Stimulated activated CD4-positive, alpha-beta T cell treated with anti-CD3 and anti-CD28 coated beads, Interleukin-4, amount 100 ng/mL, for 1 hour (primary cell): ENCODE data around the gene CYP2D6.
A peak's percentile ranks its signal among the peaks of the same experiment; 100 is the strongest.
"Not testable (repeated sequence)": the region's sequence is repeated elsewhere in the genome, so short reads cannot be mapped to it uniquely, and the experiment has no call there.

Source experiments
- DNase-seq: peaks from one replicate; pipeline ENCODE4 v3.0.0-alpha.2; 2020

Gene CYP2D6

GRCh38 chr22:42130639-42131431 is at the start of gene CYP2D6:
TSS of gene CYP2D6 (minus strand) at chr22:42130810. CDS start at chr22:42130791, 19 bp downstream.
- not testable (repeated sequence) for DNase-seq

DNA sequence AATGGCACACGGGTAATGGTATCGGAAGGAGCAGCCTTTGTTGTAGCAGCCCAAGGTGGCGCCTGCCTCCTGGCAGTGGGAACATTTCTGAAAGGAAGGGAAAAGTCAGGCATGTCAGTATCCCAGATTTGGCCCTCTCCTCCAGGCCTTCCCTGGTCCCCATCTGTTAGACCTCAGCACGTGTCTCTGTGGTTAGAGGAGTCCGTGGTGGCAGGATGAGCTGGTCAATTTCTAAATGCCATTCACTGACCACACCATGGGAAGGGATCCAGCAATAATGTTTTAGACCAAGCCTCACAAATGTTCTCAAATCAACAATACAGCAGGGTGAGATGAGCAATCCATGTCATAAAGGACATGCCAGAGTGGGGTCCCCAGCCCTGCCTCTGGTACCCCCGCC is 49.0 kb upstream of the CYP2D6 start:
- no peak for DNase-seq

GRCh38 chr22:42178910-42179519 is 48.4 kb upstream of the CYP2D6 start:
- DNase-seq, result no peak

DNA sequence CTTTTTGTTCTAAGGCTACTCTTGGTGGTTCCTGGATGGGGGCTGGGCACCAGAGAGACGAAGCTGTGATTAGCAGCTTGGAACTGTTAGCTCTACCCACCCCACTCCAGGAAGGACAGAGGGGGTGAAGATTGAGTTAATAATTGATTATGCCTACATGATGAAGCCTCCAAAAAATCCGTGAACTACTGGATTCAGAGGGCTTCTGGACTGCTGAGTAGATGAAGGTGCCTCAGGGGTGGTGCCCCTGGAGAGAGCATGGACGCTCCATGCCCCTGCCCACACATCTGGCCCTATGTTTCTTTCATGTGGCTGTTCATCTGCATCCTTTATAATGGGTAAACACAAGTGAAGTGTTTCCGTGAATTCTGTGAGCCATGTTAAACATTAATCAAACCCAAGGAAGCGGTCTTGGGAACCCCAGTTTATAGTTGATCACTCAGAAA is 47.3 kb upstream of the CYP2D6 start:
- no peak for DNase-seq

DNA sequence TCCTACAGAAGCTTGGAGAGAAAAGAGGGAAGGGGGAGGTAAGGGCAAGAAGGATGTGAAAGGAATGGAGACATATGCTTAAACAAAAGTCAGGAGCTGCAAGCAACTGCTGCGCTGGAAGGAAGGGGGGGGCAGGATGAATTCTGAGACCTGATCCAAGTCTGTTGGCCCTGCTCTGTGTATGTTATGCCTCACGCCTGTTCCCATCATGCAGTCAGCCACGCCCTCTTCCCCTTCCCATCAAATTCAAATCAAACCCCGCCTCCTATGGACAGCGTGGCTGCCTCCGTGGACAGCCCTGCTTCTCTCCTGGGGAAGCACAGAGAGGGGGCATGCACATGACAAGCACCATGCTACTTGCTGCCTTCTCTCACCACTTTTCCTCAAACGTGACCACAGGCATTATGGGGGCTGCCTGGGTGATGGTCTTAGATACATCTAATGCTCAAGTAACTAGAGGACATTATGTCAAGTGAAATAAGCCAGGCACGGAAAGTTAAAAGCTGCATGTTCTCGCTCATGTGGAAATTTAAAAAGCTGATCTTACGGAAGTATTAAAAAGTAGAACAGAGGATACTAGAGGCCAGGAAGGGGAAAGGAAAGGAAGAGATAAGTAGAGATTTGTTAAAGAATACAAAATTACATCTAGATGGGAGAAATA is 45.8 kb upstream of the CYP2D6 start:
- DNase-seq, result no peak

DNA sequence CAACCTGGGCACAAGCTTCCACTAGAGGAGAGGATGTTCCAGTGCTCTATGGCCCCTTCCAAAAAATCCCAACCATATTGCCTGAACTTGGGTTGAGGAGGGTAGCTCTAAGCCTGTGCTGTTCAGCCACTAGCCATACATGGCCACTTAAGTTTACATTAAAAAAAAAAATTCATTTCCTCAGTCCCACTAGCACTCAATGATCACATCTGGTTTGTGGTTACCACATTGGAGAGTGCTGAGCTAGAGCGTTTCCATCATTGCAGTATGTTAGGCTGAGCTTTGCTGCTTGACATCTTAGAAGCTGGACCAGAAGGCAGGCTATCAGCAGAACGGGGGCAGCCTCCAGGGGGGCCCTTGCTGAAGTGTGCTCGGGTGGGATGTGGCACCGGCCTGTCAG is 43.5 kb upstream of the CYP2D6 start:
- no peak for DNase-seq

GRCh38 chr22:42173183-42173926 is 42.7 kb upstream of the CYP2D6 start:
- DNase-seq, result no peak

GRCh38 chr22:42172773-42173172 is 42.2 kb upstream of the CYP2D6 start:
- no peak for DNase-seq

GRCh38 chr22:42171946-42172719 is 41.5 kb upstream of the CYP2D6 start:
- no peak for DNase-seq

DNA sequence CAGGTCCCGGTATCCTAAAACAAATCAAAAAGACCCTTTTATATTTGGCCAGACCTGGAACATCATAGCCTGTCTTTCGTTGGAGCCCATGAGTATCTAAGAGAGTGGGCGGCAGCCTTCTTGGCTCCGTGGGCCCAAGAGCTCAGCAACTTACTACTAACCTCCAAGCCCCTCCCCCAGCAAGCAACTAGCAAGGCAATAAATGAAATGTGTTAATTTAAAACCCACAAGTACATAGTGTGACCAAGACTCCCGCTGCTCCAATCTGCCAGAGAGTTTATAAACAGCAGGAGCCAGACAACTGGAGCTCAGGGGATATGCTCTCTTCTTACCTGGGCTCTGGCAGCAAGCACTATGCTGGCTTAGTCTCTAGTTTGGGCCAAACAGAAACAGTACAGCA is 40.8 kb upstream of the CYP2D6 start:
- no peak for DNase-seq

- no peak for DNase-seq
Observed at GRCh38 chr22:42170946-42171345, 40.3 kb upstream of the CYP2D6 start.

- DNase-seq, result peak; percentile 68
Observed at GRCh38 chr22:42169055-42169469, 38.5 kb upstream of the CYP2D6 start.

GRCh38 chr22:42168476-42168875 is 37.9 kb upstream of the CYP2D6 start:
- DNase-seq, result no peak

GRCh38 chr22:42167066-42167465 is 36.5 kb upstream of the CYP2D6 start:
- DNase-seq, result no peak

DNA sequence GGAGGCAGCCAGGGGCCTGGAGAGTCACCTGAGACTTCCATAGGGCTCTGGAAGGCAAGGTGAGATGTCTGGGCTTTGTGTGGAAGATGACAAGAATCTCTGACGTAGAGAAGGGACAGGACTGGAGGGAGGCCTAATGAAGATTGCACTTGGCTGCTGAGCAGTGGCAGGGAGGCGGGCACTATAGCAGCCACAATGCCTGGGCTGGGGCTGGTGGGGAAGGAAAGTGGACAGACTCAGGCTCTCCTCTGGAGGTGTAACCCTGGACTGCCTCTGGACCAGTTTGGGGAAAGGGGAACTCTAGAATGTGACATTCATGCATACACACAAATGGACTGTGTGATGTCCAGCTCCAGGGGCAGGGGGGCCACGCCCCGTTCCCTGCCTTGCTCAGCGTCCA is 34.3 kb upstream of the CYP2D6 start:
- no peak for DNase-seq

DNA sequence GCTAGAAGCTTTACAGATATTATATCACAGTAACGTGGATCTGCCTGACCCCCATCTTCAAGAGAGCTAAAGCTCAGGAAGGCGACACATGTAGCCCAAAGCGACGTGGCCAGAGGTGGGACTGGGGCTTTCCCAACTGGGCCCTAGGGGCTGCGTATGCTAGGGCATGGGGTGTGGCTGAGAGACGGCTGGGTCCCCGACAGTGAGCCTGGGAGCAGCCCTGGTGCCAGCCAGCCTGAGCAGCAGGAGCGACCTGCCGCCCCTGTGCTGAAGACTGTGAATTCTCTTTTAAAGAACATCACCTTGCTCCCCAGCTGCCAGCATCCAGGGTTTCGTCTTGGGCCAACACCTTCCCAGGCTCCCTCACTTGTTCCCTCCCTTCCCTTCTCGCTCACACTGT is 32.9 kb upstream of the CYP2D6 start:
- no peak for DNase-seq

DNA sequence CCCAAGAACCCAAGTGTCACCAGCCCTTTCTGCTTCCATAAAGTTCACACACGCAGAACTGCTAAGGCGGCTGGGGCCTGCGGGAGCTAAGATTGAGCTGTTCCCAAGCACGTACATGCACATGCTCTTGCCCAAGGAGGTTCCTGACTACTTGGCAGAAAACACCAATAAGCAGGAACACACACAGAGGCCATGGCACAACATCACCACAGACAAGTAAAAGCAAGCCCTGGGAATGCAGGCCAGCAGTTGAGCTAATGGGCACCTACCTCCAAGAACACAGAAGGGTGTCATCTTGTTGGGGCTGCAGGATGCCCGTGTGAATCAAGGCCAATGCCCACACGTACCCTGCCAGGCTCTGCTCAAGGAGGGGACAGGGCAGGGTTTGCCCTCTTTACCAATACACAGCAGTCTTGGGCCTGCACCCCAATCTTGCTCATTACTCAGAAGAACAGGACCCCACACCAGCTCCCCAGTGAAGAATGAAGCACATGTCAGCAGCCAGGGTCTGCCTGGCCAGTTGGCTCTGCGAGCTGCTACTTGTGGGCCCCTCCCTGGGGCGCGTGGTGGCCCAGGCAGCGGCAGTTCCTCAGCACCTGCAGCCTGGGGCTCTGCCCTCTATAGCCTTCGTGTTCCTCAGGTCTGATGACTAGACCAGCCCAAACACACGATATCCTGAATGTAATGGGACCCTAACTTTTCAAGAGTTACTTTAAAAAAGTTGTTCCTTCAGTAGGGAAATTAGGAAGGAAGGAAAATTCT is 32.3 kb upstream of the CYP2D6 start:
- DNase-seq, result no peak

GRCh38 chr22:42160830-42161696 is 30.5 kb upstream of the CYP2D6 start:
- no peak for DNase-seq

DNA sequence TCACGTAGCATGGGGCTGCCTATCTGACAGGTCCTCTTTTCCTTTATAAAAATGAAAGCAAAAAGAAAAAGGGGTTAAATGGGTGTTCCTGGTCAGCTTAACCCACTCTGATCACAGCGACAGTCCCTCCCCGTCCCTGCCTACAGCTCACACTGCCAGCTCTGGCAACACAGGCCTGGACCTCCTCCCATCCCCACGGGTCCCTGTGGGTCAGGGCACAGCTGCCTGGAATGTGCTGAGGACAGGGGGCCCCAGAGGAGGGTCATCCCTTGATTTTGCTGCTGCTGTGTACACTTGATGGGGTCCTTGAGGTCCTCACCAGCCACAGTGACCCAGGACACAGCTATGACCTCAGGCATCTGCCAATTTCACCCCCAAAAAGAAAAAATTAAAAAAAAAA is 29.6 kb upstream of the CYP2D6 start:
- no peak for DNase-seq

DNA sequence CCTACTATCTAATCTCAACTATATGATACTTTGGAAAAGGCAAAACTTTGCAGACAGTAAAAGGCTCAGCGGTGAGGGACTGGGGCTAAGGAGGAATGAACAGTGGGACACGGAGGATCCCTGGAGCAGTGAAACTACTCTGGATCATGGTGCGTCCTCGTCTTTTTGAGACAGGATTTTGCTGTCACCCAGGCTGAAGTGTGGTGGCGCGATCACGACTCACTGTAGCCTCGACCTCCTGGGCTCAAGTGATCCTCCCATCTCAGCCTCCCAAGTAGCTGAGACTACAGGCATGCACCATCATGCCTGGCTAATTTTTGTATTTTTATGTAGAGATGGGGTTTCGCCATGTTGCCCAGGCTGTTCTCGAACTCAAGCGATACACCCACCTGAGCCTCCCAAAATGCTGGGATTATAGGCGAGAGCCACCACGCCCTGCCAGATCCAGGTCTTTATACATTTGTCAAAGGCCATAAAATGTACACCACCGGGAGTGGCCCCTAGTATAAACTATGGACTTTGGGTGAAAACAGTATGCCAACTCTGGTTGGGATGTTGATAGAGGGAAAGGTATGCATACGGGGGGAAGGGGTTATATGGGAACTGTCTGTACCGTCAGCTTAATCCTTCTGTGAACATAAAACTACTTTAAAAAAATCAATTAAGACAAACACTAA is 28.0 kb upstream of the CYP2D6 start:
- no peak for DNase-seq
